OCI-LY3 (cell line): ENCODE measurements around the gene ARL3.

Source experiments
- H2AFZ ChIP-seq: fragments of 200-600, 300-600 bp; shearing (Covaris generic); 2 replicates; pipeline ENCODE4 v1.6.0; 2014; ENCODE audit warnings: antibody characterized with exemption, low read depth, low read length
- H3K27ac ChIP-seq: fragments of 200-600, 300-600 bp; sonication (generic); 2 replicates; pipeline ENCODE4 v1.5.1; 2014; ENCODE audit warnings: mild to moderate bottlenecking, low read length, moderate library complexity, mixed read lengths
- H3K27me3 ChIP-seq: fragments of 200-600, 300-600 bp; sonication (generic); 2 replicates; pipeline ENCODE4 v1.6.1; 2014; ENCODE audit warnings: low read depth, low read length, mixed read lengths
- H3K36me3 ChIP-seq: fragments of 200-600, 300-600 bp; sonication (generic); replicated peaks from 2 replicates; pipeline ENCODE3; 2014; ENCODE audit warnings: low read depth, low read length, mixed read lengths
- H3K4me1 ChIP-seq: fragments of 300-600, 200-600 bp; sonication (generic); 2 replicates; pipeline ENCODE4 v1.6.1; 2014; ENCODE audit warnings: low read length, mixed read lengths
- H3K4me2 ChIP-seq: fragments of 200-600, 300-600 bp; sonication (generic); 2 replicates; pipeline ENCODE4 v1.6.1; 2014; ENCODE audit warnings: low read length, mixed read lengths
- H3K4me3 ChIP-seq: fragments of 300-600, 200-600 bp; sonication (generic); 2 replicates; pipeline ENCODE4 v1.5.1; 2014; ENCODE audit warnings: antibody characterized with exemption, mild to moderate bottlenecking, low read length, moderate library complexity
- H3K79me2 ChIP-seq: fragments of 300-600, 200-600 bp; shearing (Covaris generic); 2 replicates; pipeline ENCODE4 v1.6.1; 2014; ENCODE audit warnings: mild to moderate bottlenecking, low read length, mixed read lengths
- H3K9ac ChIP-seq: fragments of 300-600, 200-600 bp; shearing (Covaris generic); 2 replicates; pipeline ENCODE4 v1.6.0; 2014; ENCODE audit warnings: mild to moderate bottlenecking, low read length, moderate library complexity
- H3K9me3 ChIP-seq: fragments of 200-600, 300-600 bp; shearing (Covaris generic); 2 replicates; pipeline ENCODE4 v1.6.1; 2014; ENCODE audit warnings: low read length, mixed read lengths; ENCODE audit not compliant: insufficient read depth
- H4K20me1 ChIP-seq: fragments of 200-600, 300-600 bp; sonication (generic); 2 replicates; pipeline ENCODE4 v1.6.1; 2016; ENCODE audit warnings: low read length, mixed read lengths; ENCODE audit not compliant: insufficient read depth
- CTCF ChIP-seq: fragments of 200-600, 300-600 bp; sonication (generic); IDR thresholded peaks from 2 replicates; pipeline ENCODE4 v1.5.1; 2014; ENCODE audit warnings: antibody characterized with exemption, low read length, low read depth
- EZH2phosphoT487 ChIP-seq: fragments of 200-600 bp; shearing (Covaris generic); IDR thresholded peaks from 2 replicates; pipeline ENCODE4 v1.6.1; 2018; ENCODE audit warnings: antibody characterized with exemption, mixed run types, low read depth

The ARL3 gene

GRCh38 chr10:102624094-102624493 lies 90.1 kb downstream of the ARL3 start:
- H3K27me3 ChIP-seq, result no peaks in the 10 kb centered on the region
- no peak for TF ChIP-seq CTCF
- TF ChIP-seq EZH2phosphoT487, result no peak
- no peak overlapping the region for H3K27ac ChIP-seq
- no peak overlapping the region for H3K4me3 ChIP-seq
- H3K9ac ChIP-seq, result no peak overlapping the region
- H3K79me2 ChIP-seq, result no peaks in the 10 kb centered on the region
- peaks cover 5% of the 10 kb centered on the region; the same call in 1 of the 2 replicates for H3K4me1 ChIP-seq
- H3K36me3 ChIP-seq, result no peaks in the 10 kb centered on the region
- no peak overlapping the region for H2AFZ ChIP-seq
- no peaks in the 10 kb centered on the region for H4K20me1 ChIP-seq
- H3K4me2 ChIP-seq, result no peak overlapping the region
- no peaks in the 10 kb centered on the region for H3K9me3 ChIP-seq
